GM08714 (cell line): ENCODE measurements around the gene PSRC1.
A peak's percentile ranks its signal among the peaks of the same experiment; 100 is the strongest.
"Not testable (repeated sequence)": the region's sequence is repeated elsewhere in the genome, so short reads cannot be mapped to it uniquely, and the experiment has no call there.

Experiments
- H3K4me3 ChIP-seq: fragments of 200-500 bp; sonication (Bioruptor generic); 2 replicates; pipeline ENCODE4 v1.5.1; 2014; ENCODE audit warnings: mild to moderate bottlenecking, low read length, inconsistent platforms
- ZNF274 ChIP-seq: IDR thresholded peaks from 2 replicates; pipeline ENCODE4 v1.6.1; 2012; ENCODE audit warnings: mild to moderate bottlenecking, low read depth, low read length

The PSRC1 gene

GRCh38 chr1:109304226-109304920, 21.4 kb upstream of the PSRC1 start:
- H3K4me3 ChIP-seq, result no peak overlapping the region
- no peak for TF ChIP-seq ZNF274

- H3K4me3 ChIP-seq, result no peak overlapping the region
- TF ChIP-seq ZNF274, result no peak
Measured at GRCh38 chr1:109301874-109302273, 18.9 kb upstream of the PSRC1 start.

GRCh38 chr1:109300650-109301151, 17.8 kb upstream of the PSRC1 start:
- no peak overlapping the region for H3K4me3 ChIP-seq
- TF ChIP-seq ZNF274, result no peak

- no peak for TF ChIP-seq ZNF274
- H3K4me3 ChIP-seq, result no peak overlapping the region
Measured at GRCh38 chr1:109299558-109300343, 16.8 kb upstream of the PSRC1 start.

- no peak for TF ChIP-seq ZNF274
- H3K4me3 ChIP-seq, result no peak overlapping the region
Measured at GRCh38 chr1:109298666-109299557, 16.0 kb upstream of the PSRC1 start.

GRCh38 chr1:109296782-109297181, 13.8 kb upstream of the PSRC1 start:
- TF ChIP-seq ZNF274, result no peak
- H3K4me3 ChIP-seq, result no peak overlapping the region

- TF ChIP-seq ZNF274, result no peak
- H3K4me3 ChIP-seq, result no peak overlapping the region
Measured at GRCh38 chr1:109295712-109296415, 12.9 kb upstream of the PSRC1 start.

- H3K4me3 ChIP-seq, result no peak overlapping the region
Measured at GRCh38 chr1:109294481-109294880, 11.5 kb upstream of the PSRC1 start.

GRCh38 chr1:109293026-109293425, 10.1 kb upstream of the PSRC1 start:
- no peak for TF ChIP-seq ZNF274
- H3K4me3 ChIP-seq, result no peak overlapping the region

More at GRCh38 chr1:109294481-109294880, 11.5 kb upstream of the PSRC1 start:
- no peak for TF ChIP-seq ZNF274

GRCh38 chr1:109292364-109292763, 9.4 kb upstream of the PSRC1 start:
- no peak overlapping the region for H3K4me3 ChIP-seq
- no peak for TF ChIP-seq ZNF274

- no peak overlapping the region for H3K4me3 ChIP-seq
- no peak for TF ChIP-seq ZNF274
Measured at GRCh38 chr1:109290998-109291397, 8.1 kb upstream of the PSRC1 start.

GRCh38 chr1:109290137-109290536, 7.2 kb upstream of the PSRC1 start:
- TF ChIP-seq ZNF274, result no peak

GRCh38 chr1:109286762-109287161, 3.8 kb upstream of the PSRC1 start:
- H3K4me3 ChIP-seq, result not testable (repeated sequence)

More at GRCh38 chr1:109290137-109290536, 7.2 kb upstream of the PSRC1 start:
- no peak overlapping the region for H3K4me3 ChIP-seq

- no peak for TF ChIP-seq ZNF274
- H3K4me3 ChIP-seq, result peak overlapping the region; percentile 71; the same call in 1 of the 2 replicates
Measured at GRCh38 chr1:109283748-109284600, 1.0 kb upstream of the PSRC1 start.
